ENCODE measurements around the gene ATP5PB. TPM values are rescaled to one million over a fixed set of nuclear protein-coding genes. Genes with fewer than 3 reads are reported as not detected.

ATP5PB gene
- polyA plus RNA-seq, 1 donor (not counting 4 experiments of a cell fraction or from before 2014, with no cell fraction given), result 539 TPM

GRCh38 chr1:111501645-111502044 lies 52.4 kb downstream of the ATP5PB start:
- no peak overlapping the region for H3K9ac ChIP-seq (ENCODE audit: control insufficient read depth, extremely low read depth, insufficient read depth, low read length)
- no peak overlapping the region for H2AFZ ChIP-seq (ENCODE audit: control insufficient read depth, low read length)
- no peaks in the 10 kb centered on the region for H3K79me2 ChIP-seq (ENCODE audit: control insufficient read depth, insufficient read depth, low read length)
- no peaks in the 10 kb centered on the region for H3K9me3 ChIP-seq (ENCODE audit: control insufficient read depth, low read depth, low read length)
- TF ChIP-seq EZH2 (IDR thresholded peaks at IDR 0.05; ENCODE audit: low read length) (no peak), CTCF (optimal IDR thresholded peaks at IDR 0.05 in 1 of 3, IDR thresholded peaks at IDR 0.05 in 1 of 3, conservative IDR thresholded peaks at IDR 0.05 in 1 of 3; ENCODE audit: extremely low read depth in 1 of 3, insufficient read depth in 2 of 3, low read length in 3 of 3) (no peak)
- H3K4me3 ChIP-seq (ENCODE audit: control insufficient read depth in 2 of 3, extremely low read depth in 1 of 3, insufficient read depth in 2 of 3, low read depth in 1 of 3, low read length in 3 of 3), result no peak overlapping the region
- no peaks in the 10 kb centered on the region for H3K36me3 ChIP-seq (ENCODE audit: control insufficient read depth in 2 of 2, extremely low read depth in 1 of 2, insufficient read depth in 2 of 2, low read length in 2 of 2)
- H3K9me1 ChIP-seq (ENCODE audit: control insufficient read depth, extremely low read depth, insufficient read depth, low read length), result no peaks in the 10 kb centered on the region
- H3K27me3 ChIP-seq (ENCODE audit: control insufficient read depth, extremely low read depth, insufficient read depth, low read length), result peaks cover 13% of the 10 kb centered on the region
- DNase-seq (ENCODE audit: low read depth, low spot score) (no peak), FAIRE-seq (no peak)
- dilution Hi-C loops (cut with MboI; ENCODE audit: extremely low pct_ligation_motif_present, low sequenced_read_pairs), result no loop called here
- no peaks in the 10 kb centered on the region for H4K20me1 ChIP-seq (ENCODE audit: control insufficient read depth, extremely low read depth, insufficient read depth, low read length)
- H3K4me2 ChIP-seq (ENCODE audit: control insufficient read depth, extremely low read depth, insufficient read depth, low read depth, low read length), result no peak overlapping the region
- H3K4me1 ChIP-seq (ENCODE audit: control insufficient read depth, extremely low read depth, insufficient read depth, low read length), result no peaks in the 10 kb centered on the region
- no peak overlapping the region for H3K27ac ChIP-seq (ENCODE audit: control insufficient read depth, insufficient read depth, low read length)

GRCh38 chr1:111503585-111504060 lies 54.4 kb downstream of the ATP5PB start, which contains the start of the genes ADORA3 and TMIGD3:
ADORA3 (minus strand) TSS chr1:111503633; CDS start chr1:111503354, 279 bp downstream.
TMIGD3 (minus strand) TSS chr1:111503633; CDS start chr1:111503354, 279 bp downstream.
- no peak for TF ChIP-seq CTCF (optimal IDR thresholded peaks at IDR 0.05 in 1 of 3, IDR thresholded peaks at IDR 0.05 in 1 of 3, conservative IDR thresholded peaks at IDR 0.05 in 1 of 3; ENCODE audit: extremely low read depth in 1 of 3, insufficient read depth in 2 of 3, low read length in 3 of 3)
- TF ChIP-seq EZH2 (IDR thresholded peaks at IDR 0.05; ENCODE audit: low read length), result no peak
- H3K27ac ChIP-seq (ENCODE audit: control insufficient read depth, insufficient read depth, low read length), result no peak within 1 kb of the TSS
- no peaks in the 10 kb centered on the region for H3K9me3 ChIP-seq (ENCODE audit: control insufficient read depth, low read depth, low read length)
- H3K36me3 ChIP-seq (ENCODE audit: control insufficient read depth in 2 of 2, extremely low read depth in 1 of 2, insufficient read depth in 2 of 2, low read length in 2 of 2), result no peaks in the 10 kb centered on the region
- no peak for FAIRE-seq
- DNase-seq (ENCODE audit: low read depth, low spot score), result no peak
- peaks cover 14% of the 10 kb centered on the region for H3K4me1 ChIP-seq (ENCODE audit: control insufficient read depth, extremely low read depth, insufficient read depth, low read length)
- no peaks in the 10 kb centered on the region for H3K9me1 ChIP-seq (ENCODE audit: control insufficient read depth, extremely low read depth, insufficient read depth, low read length)
- no peaks in the 10 kb centered on the region for H4K20me1 ChIP-seq (ENCODE audit: control insufficient read depth, extremely low read depth, insufficient read depth, low read length)
- no peak within 1 kb of the TSS for H3K4me3 ChIP-seq (ENCODE audit: control insufficient read depth in 2 of 3, extremely low read depth in 1 of 3, insufficient read depth in 2 of 3, low read depth in 1 of 3, low read length in 3 of 3)
- no peaks in the 10 kb centered on the region for H3K79me2 ChIP-seq (ENCODE audit: control insufficient read depth, insufficient read depth, low read length)
- dilution Hi-C loops (cut with MboI; ENCODE audit: extremely low pct_ligation_motif_present, low sequenced_read_pairs), result no loop called here
- no peak within 1 kb of the TSS for H3K9ac ChIP-seq (ENCODE audit: control insufficient read depth, extremely low read depth, insufficient read depth, low read length)
- no peak within 1 kb of the TSS for H2AFZ ChIP-seq (ENCODE audit: control insufficient read depth, low read length)
- peaks cover 13% of the 10 kb centered on the region for H3K27me3 ChIP-seq (ENCODE audit: control insufficient read depth, extremely low read depth, insufficient read depth, low read length)
- H3K4me2 ChIP-seq (ENCODE audit: control insufficient read depth, extremely low read depth, insufficient read depth, low read depth, low read length), result no peak within 1 kb of the TSS
